Myocyte (in vitro differentiated cells): Measurements from ENCODE around the gene ARL4A. TPM values are rescaled to one million over a fixed set of nuclear protein-coding genes. Genes with fewer than 3 reads are reported as not detected.
A peak's percentile ranks its signal among the peaks of the same experiment; 100 is the strongest.
"Not testable (repeated sequence)": the region's sequence is repeated elsewhere in the genome, so short reads cannot be mapped to it uniquely, and the experiment has no call there.

Source experiments
- DNase-seq: peaks from one replicate; pipeline ENCODE4 v3.0.0-alpha.2; 2012; ENCODE audit warnings: low read depth
- polyA plus RNA-seq: library from polyadenylated mRNA; unstranded; fragments of >200 nt; gene quantifications from one replicate; pipeline ENCODE4 v1.2.1, GENCODE V29; 2012; ENCODE audit warnings: missing spikeins
- total RNA-seq: library from RNA; depleted of rRNA; stranded (reverse); fragments of >200 nt; gene quantifications from 2 replicates; pipeline ENCODE4 v1.2.3, GENCODE V29; 2014

Gene ARL4A
- 19.2 and 38.4 TPM in 2 replicates for total RNA-seq
- polyA plus RNA-seq = 26.8 TPM

- peak; percentile 100 for DNase-seq
Observed at GRCh38 chr7:12686891-12687717, at the start of gene ARL4A. Gene ARL4A (plus strand): TSS chr7:12687633. CDS start chr7:12688255, 622 bp downstream.

- DNase-seq = peak; percentile 32
Observed at GRCh38 chr7:12637819-12638592, 49.4 kb upstream of the ARL4A start.

- DNase-seq = peak; percentile 63
Observed at GRCh38 chr7:12638851-12639456, 48.5 kb upstream of the ARL4A start.

GRCh38 chr7:12640299-12641096 lies 46.9 kb upstream of the ARL4A start:
- no peak for DNase-seq

GRCh38 chr7:12641196-12641595 lies 46.2 kb upstream of the ARL4A start:
- no peak for DNase-seq

GRCh38 chr7:12642508-12642907 lies 44.9 kb upstream of the ARL4A start:
- DNase-seq = no peak

- no peak for DNase-seq
Observed at GRCh38 chr7:12643001-12643643, 44.3 kb upstream of the ARL4A start.

GRCh38 chr7:12643644-12644043 lies 43.8 kb upstream of the ARL4A start:
- no peak for DNase-seq

GRCh38 chr7:12645212-12645611 lies 42.2 kb upstream of the ARL4A start:
- DNase-seq = not testable (repeated sequence)

- DNase-seq = peak; percentile 56
Observed at GRCh38 chr7:12646139-12646538, 41.3 kb upstream of the ARL4A start.

- DNase-seq = peak; percentile 50
Observed at GRCh38 chr7:12647364-12648219, 39.8 kb upstream of the ARL4A start.

GRCh38 chr7:12648704-12649261 lies 38.6 kb upstream of the ARL4A start:
- DNase-seq = no peak

GRCh38 chr7:12649348-12649747 lies 38.1 kb upstream of the ARL4A start:
- DNase-seq = no peak

GRCh38 chr7:12650080-12650479 lies 37.4 kb upstream of the ARL4A start:
- DNase-seq = no peak

- no peak for DNase-seq
Observed at GRCh38 chr7:12653110-12653509, 34.3 kb upstream of the ARL4A start.

- DNase-seq = peak; percentile 50
Observed at GRCh38 chr7:12653518-12653917, 33.9 kb upstream of the ARL4A start.

- no peak for DNase-seq
Observed at GRCh38 chr7:12655161-12655560, 32.3 kb upstream of the ARL4A start.

- peak; percentile 97 for DNase-seq
Observed at GRCh38 chr7:12660423-12660822, 27.0 kb upstream of the ARL4A start.

- DNase-seq = not testable (repeated sequence)
Observed at GRCh38 chr7:12660986-12661385, 26.4 kb upstream of the ARL4A start.
